Measurements from ENCODE around the gene CAMK2A.
"Not testable (repeated sequence)": the region's sequence is repeated elsewhere in the genome, so short reads cannot be mapped to it uniquely, and the experiment has no call there.

CAMK2A gene

GRCh38 chr5:150254774-150255173 lies 34.8 kb downstream of the CAMK2A start:
- no peak for DNase-seq (ENCODE audit: low read depth in 2 of 2)

GRCh38 chr5:150254363-150254762 lies 35.2 kb downstream of the CAMK2A start:
- DNase-seq (ENCODE audit: low read depth in 2 of 2) = no peak

- DNase-seq (ENCODE audit: low read depth in 2 of 2) = no peak
These were observed 36.0 kb downstream of the CAMK2A start for GRCh38 chr5:150253416-150254208.

DNA sequence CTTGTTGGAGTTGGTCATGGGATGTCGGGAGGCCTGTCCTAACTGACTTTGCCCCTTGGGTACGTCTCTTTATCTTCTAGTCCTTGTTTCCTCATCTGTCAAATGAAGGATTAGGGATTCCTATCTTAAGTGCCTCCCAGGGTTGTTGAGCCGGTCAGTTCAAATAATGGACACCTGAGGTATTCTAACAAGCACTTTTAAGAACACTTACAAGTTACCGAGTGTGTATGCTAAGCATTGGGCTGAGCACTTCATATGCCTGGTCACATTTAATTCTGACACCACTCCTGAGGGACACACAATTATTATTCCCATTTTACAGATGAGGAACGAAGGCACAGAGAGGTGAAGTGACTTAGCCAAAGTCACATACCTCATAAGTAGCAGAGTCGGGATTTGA lies 37.1 kb downstream of the CAMK2A start:
- DNase-seq (ENCODE audit: low read depth in 2 of 2) = no peak

DNA sequence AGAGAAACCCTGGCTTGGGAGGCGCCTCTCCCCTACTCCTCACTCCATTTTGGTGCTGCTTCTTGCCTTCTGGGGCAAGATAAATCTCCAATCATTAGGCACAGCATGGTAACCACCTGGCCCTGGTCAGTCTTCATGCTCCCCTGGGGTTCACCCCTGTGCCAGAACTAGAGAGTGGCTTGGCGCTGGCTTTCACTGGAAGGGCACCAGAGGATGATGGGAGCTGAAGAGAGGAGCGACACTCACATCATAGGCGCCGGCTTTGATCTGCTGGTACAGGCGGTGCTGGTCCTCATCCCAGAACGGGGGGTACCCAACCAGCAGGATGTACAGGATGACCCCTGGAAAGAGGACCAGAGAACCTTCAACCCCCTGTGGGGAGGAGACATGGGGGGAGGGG lies 38.1 kb downstream of the CAMK2A start:
- DNase-seq (ENCODE audit: low read depth in 2 of 2) = no peak

- no peak for DNase-seq (ENCODE audit: low read depth in 2 of 2)
These were observed 39.8 kb downstream of the CAMK2A start for GRCh38 chr5:150249744-150250143.

DNA sequence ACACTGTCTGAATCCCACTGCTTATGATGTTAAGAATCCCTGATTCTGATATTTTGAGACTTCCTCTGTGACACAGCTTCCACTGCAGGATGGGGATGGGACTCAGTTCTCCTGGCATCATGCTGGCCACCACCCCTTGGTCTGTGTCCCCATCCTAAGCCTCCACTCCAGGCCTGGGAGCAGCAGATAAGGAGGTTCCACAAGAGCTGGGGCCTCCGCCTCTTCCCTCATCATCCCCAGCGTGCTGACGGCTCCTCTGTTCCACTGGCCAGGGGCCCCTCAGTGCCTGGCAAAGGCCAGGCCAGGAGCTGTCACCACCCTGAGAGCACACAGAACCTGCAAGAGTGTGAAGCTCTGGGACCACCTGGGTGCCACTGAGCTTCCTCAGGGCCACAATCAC lies 40.6 kb downstream of the CAMK2A start:
- DNase-seq (ENCODE audit: low read depth in 2 of 2) = no peak

DNA sequence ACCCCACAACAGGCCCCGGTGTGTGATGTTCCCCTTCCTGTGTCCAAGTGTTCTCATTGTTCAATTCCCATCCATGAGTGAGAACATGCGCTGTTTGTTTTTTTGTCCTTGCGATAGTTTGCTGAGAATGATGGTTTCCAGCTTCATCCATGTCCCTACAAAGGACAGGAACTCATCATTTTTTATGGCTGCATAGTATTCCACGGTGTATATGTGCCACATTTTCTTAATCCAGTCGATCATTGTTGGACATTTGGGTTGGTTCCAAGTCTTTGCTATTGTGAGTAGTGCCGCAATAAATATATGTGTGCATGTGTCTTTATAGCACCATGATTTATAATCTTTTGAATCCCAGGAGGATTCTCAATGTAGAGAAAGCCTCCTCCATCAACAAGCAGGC lies 41.1 kb downstream of the CAMK2A start:
- DNase-seq (ENCODE audit: low read depth in 2 of 2) = not testable (repeated sequence)

GRCh38 chr5:150247726-150248125 lies 41.8 kb downstream of the CAMK2A start:
- DNase-seq (ENCODE audit: low read depth in 2 of 2) = no peak

DNA sequence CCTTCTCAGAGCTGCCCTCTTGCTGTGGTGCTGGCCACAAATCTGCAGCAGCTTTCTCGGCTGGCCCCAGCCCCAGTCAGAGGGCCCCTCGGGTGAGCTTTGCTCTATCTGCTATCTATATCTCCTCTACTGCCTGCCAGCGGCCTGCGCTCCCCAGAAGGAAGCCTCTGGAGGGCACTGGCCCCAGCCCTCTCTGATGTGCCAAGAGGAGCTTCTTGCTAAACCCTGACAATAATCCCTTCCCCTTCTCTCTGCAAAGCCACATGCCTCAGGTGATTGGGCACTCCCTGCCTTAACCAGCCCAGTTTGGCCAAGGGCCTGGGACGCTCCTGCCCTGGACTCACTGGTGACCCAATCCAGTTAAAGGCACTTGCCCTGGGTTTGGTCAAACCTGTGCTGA lies 42.7 kb downstream of the CAMK2A start:
- DNase-seq (ENCODE audit: low read depth in 2 of 2) = no peak

DNA sequence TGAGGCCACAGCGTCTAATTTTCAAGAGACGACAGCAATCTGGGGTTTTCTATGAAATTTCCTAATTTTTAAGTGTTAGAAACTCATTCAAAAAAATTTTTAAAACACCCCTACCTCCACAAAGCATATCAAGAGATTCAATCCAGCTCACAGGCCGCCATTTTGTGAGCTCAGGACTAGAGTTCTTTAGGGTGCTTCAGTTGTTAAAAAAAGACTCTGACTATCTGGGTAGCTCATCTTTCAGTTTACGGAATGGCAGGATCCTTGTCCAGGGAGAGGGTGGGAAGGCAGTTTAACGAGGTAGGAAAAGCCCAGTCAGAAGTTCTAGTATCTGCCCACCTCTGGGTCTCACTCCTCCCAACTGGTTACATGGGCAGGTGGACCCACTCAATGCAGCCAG lies 43.1 kb downstream of the CAMK2A start:
- no peak for DNase-seq (ENCODE audit: low read depth in 2 of 2)

GRCh38 chr5:150245808-150246207 lies 43.8 kb downstream of the CAMK2A start:
- no peak for DNase-seq (ENCODE audit: low read depth in 2 of 2)

DNA sequence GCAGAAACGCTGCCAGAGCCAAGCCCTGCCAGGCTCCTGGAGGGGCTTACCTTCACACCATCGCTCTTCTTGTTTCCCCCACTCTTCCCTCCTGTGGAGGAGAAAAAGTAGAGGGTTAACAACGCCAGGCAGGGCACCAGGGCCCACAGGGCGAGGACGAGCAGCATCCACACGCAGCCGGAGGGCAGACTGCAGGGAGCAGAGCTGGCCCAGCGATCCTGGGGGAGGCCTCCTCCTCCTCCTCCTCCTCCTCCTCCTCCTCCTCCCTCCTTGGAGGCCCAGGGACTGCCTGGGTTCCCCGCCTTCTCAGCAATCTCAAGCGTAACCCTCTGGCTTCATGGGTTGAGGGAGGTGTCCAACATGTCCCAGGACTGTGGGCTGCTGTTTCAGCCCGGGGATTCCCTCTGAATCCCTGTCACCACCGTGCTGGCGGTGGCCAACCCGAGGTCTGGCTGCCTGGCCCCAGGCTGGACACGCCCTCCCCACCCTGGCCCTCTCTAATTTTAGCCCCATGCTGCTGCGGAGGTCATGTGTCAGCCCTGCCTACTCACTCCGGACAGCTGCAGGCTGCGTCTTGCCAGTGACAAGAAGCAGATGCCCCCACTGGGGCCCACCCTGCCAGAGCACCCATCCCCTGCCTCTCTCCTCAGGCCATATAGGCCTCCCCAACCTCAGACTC lies 44.3 kb downstream of the CAMK2A start:
- DNase-seq (ENCODE audit: low read depth in 2 of 2) = no peak

DNA sequence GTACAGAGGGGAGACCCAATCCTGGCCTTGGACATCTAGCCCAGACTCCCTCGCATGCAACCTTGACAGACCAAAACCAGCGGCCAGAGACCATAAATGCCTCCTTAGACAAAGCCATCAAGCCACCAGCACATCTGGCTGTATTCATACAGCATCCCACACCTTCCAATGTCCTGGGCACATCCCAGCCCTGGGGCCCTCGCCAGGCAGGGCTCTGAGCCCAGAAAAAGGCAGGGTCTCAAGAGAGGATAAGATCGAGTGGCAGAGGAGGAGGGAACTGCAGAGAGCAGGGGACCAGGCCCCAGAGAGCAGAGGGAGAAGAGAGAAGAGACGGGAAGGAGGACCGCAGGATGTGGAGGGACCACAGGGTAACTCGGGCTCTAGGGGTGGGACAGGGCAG lies 45.4 kb downstream of the CAMK2A start:
- DNase-seq (ENCODE audit: low read depth in 2 of 2) = no peak

- DNase-seq (ENCODE audit: low read depth in 2 of 2) = no peak
These were observed 46.0 kb downstream of the CAMK2A start for GRCh38 chr5:150243590-150243989.

- DNase-seq (ENCODE audit: low read depth in 2 of 2) = no peak
These were observed 47.2 kb downstream of the CAMK2A start for GRCh38 chr5:150242251-150242894.

DNA sequence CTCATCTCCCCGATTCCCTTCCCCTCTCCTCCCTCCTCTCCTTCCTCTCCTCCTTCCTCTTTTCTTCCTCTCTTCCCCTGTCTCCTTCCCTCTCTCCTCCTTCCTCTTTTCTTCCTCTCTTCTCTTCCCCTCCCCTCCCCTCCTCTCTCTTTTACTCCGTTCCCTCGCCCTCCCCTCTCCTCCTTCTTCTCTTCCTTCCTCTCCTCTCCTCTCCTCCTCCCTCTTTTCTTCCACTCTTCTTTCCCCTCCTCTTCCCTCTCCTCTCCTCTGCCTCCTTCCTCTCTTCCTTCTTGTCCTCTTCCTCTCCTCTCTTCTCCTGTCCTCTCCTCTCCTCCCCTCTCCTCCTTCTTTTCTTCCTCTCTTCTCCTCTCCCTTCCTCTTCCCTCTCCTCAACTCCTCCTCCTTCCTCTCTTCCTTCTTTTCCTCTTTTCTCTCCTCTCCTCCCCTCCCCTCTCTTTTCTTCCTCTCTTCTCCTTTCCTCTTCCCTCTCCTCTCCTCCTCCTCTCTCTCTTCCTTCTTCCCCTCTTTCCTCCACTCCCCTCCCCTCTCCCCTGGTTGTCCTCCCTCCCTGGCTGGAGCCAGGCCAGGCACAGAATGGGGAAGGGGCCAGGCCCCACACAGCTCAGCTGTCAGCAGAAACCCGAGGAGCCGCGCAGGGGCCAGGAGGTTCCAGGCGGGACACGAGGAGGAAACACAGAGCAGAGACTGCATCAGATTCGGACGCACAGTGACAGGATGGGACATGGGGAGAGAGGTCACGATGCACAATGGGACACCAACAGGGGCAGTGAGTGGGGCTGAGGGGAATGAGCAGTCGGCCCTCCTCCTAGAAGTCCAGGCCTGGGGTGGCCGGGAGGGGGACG lies 48.0 kb downstream of the CAMK2A start:
- no peak for DNase-seq (ENCODE audit: low read depth in 2 of 2)

GRCh38 chr5:150239794-150240122 lies 49.8 kb downstream of the CAMK2A start:
- DNase-seq (ENCODE audit: low read depth in 2 of 2) = no peak

GRCh38 chr5:150239099-150239793 lies 50.3 kb downstream of the CAMK2A start:
- no peak for DNase-seq (ENCODE audit: low read depth in 2 of 2)

DNA sequence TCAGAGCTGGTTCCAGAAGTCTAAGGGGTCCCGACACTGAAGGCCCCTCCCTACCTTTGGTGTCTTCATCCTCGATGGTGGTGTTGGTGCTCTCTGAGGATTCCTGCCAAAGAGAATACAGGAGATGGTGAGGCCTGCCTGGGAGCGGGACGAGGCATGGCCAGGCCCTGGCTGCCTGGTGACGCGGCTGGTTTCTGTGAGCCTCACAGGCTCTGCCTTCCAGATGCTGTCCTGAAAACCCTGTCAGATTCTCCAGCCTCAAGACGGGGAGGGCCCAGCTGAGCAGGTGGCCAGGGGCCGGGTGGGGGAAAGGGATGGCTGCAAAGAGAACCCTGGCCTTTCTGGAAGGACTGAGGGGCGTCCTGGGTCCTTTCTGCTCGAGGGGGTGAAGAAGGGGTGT lies 50.9 kb downstream of the CAMK2A start:
- no peak for DNase-seq (ENCODE audit: low read depth in 2 of 2)

- DNase-seq (ENCODE audit: low read depth in 2 of 2) = no peak
These were observed 52.4 kb downstream of the CAMK2A start for GRCh38 chr5:150236981-150237754.

All from stimulated activated CD8-positive, alpha-beta memory T cell treated with anti-CD3 and anti-CD28 coated beads, Interleukin-2, amount 100 ng/mL, for 1 hour (primary cell).